ENCODE data around the gene IFIT1B. TPM values are rescaled to one million over a fixed set of nuclear protein-coding genes. Genes with fewer than 3 reads are reported as not detected.

Gene IFIT1B
- total RNA-seq, 2 experiments from 2014 or later, result not detected

- Mint-ChIP-seq H3K27me3 (no peaks in the 10 kb centered on the region), H3K27ac (peak within 1 kb of the TSS; percentile 84), H3K9me3 (peaks cover 3% of the 10 kb centered on the region), H3K36me3 (ENCODE audit: low read depth) (peaks cover 2% of the 10 kb centered on the region), H3K4me3 (peak within 1 kb of the TSS; percentile 73), H3K4me1 (ENCODE audit: low read depth) (peaks cover 21% of the 10 kb centered on the region)
- DNase-seq (peak; percentile 54), ATAC-seq (peak; percentile 82)
- CTCF ChIA-PET, result interaction anchor here (0.6 to 1.9 kb wide), 9 partner anchors 10 to 194 kb away, joined by 3 to 8 read pairs (median 3); partner anchors contain the start of gene IFIT1B
- TF ChIP-seq CTCF (IDR thresholded peaks at IDR 0.05), result no peak
- intact Hi-C loops (cut with micrococcal nuclease), result no loop called here
- POLR2A ChIA-PET, result interaction anchor here (0.7 to 1.9 kb wide), 6 partner anchors 10 to 443 kb away, joined by 3 to 8 read pairs (median 4); partner anchors contain the start of genes IFIT3 and IFIT5
Observed at GRCh38 chr10:89391907-89392756, 14.3 kb downstream of the IFIT1B start, which contains the start of gene IFIT1. TSS of gene IFIT1 (plus strand) at chr10:89392623. CDS start at chr10:89392713, 90 bp downstream.

GRCh38 chr10:89392974-89393373, 15.1 kb downstream of the IFIT1B start:
- ATAC-seq, result peak; percentile 32
- Mint-ChIP-seq H3K27me3 (no peaks in the 10 kb centered on the region), H3K9me3 (peaks cover 3% of the 10 kb centered on the region), H3K4me1 (ENCODE audit: low read depth) (peaks cover 21% of the 10 kb centered on the region), H3K27ac (no peak overlapping the region), H3K36me3 (ENCODE audit: low read depth) (peaks cover 2% of the 10 kb centered on the region), H3K4me3 (peak overlapping the region; percentile 73)
- POLR2A ChIA-PET, result interaction anchor here (0.7 to 1.9 kb wide), 4 partner anchors 10 to 444 kb away, joined by 4 to 8 read pairs (median 5); partner anchors contain the start of gene IFIT5
- CTCF ChIA-PET, result interaction anchor here (0.6 to 1.9 kb wide), 6 partner anchors 9 to 177 kb away, joined by 3 to 6 read pairs (median 4); no protein-coding TSS in a partner anchor
- no peak for DNase-seq
- intact Hi-C loops (cut with micrococcal nuclease), result no loop called here
- TF ChIP-seq CTCF (IDR thresholded peaks at IDR 0.05), result no peak

- Mint-ChIP-seq H3K9me3 (peaks cover 3% of the 10 kb centered on the region), H3K27ac (no peak overlapping the region), H3K4me1 (ENCODE audit: low read depth) (peaks cover 28% of the 10 kb centered on the region), H3K4me3 (no peak overlapping the region), H3K27me3 (no peaks in the 10 kb centered on the region), H3K36me3 (ENCODE audit: low read depth) (peaks cover 2% of the 10 kb centered on the region)
- DNase-seq (no peak), ATAC-seq (no peak)
- TF ChIP-seq CTCF (IDR thresholded peaks at IDR 0.05), result no peak
- CTCF ChIA-PET, result no interaction called here
- POLR2A ChIA-PET, result interaction anchor here (0.9 to 1.9 kb wide), 3 partner anchors 9 to 231 kb away, joined by 4 to 5 read pairs (median 5); no protein-coding TSS in a partner anchor
- intact Hi-C loops (cut with micrococcal nuclease), result no loop called here
Observed at GRCh38 chr10:89393898-89394297, 16.0 kb downstream of the IFIT1B start.

GRCh38 chr10:89395141-89395540, 17.3 kb downstream of the IFIT1B start:
- peaks cover 3% of the 10 kb centered on the region for H3K9me3 Mint-ChIP-seq
- H3K27ac Mint-ChIP-seq, result no peak overlapping the region
- ChIA-PET POLR2A (interaction anchor here (1.6 kb wide), 1 partner anchor 19 kb away, joined by 5 read pairs; the partner anchor contains the start of gene IFIT5), CTCF (no interaction called here)
- DNase-seq, result no peak
- peaks cover 28% of the 10 kb centered on the region for H3K4me1 Mint-ChIP-seq (ENCODE audit: low read depth)
- no peak for TF ChIP-seq CTCF (IDR thresholded peaks at IDR 0.05)
- no peak for ATAC-seq
- H3K27me3 Mint-ChIP-seq, result no peaks in the 10 kb centered on the region
- intact Hi-C loops (cut with micrococcal nuclease), result no loop called here
- no peak overlapping the region for H3K4me3 Mint-ChIP-seq
- peaks cover 2% of the 10 kb centered on the region for H3K36me3 Mint-ChIP-seq (ENCODE audit: low read depth)

All from activated CD8-positive, alpha-beta T cell treated with anti-CD3 and anti-CD28 coated beads for 36 hours (primary cell).